Amygdala (tissue), 56 donors: ENCODE measurements around the gene MBD3.
"Not testable (repeated sequence)": the region's sequence is repeated elsewhere in the genome, so short reads cannot be mapped to it uniquely, and the experiment has no call there.

Experiments used
- DNase-seq, 56 donors: peaks; one replicate each; lab custom pipeline; 2025; lab: John Stamatoyannopoulos, UW

Gene MBD3

DNA sequence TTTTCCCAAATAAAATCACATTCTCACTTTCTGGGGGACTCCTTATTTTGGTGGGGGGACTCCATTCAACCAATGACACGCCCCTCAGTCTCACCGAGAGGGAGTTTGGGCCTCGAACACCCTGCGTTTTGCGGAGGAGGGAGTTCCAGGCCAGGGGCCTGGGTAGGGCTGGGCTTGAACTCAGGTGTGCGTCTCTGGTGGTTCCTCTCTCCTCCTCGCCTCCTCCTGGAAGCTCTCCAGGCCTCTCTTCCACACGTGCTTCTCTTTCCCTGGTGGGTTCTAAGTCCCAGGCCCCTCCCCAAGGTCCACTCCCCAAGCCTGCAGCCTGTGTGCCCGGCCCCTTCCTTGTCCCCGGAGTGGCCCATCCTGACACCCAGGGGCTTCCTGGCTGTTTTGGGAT, 39.2 kb downstream of the MBD3 start:
- DNase-seq = no peak

DNA sequence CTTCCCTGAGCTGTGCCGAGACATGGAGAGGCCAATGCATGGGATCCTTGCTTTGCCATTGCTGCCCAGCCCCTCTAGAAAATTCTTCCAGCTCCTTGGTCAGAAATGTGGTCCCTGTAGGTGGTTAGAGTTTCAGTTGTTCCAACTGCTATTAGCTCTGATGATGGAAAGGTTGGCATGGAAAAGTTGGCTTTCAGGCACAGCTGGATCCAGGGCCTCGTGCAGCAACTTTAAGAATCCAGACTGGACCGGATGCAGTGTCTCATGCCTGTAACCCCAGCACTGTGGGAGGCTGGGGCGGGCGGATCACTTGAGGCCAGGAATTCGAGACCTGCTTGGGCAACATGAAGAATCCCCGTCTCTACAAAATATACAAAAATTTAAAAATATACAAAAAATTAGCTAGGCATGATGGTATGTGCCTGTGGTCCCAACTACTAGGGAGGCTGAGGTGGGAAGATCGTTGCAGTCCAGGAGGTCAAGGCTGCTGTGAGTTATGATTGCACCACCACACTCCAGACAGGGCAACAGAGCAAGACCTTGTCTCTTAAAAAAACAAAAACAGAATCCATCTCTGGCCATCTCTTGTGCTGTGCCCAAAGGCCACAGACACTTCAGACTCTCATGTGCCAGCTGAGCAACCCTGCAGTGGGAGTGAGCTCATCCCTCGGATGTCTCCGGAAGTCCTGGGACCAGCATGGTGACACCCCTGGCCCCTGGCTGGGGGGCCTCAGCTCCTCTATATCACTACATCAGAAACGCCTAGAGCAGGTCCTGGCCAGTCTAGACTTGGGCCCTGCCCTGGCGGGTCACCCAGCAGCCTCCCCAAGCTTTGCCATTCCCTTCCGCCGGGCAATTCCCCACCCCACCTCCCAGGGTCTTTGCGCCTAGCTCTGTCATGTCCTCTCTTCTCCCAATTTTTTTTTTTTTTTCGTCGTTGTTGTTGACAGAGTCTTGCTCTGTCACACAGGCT, 41.3 kb downstream of the MBD3 start:
- DNase-seq = no peak

GRCh38 chr19:1549332-1549945, 43.2 kb downstream of the MBD3 start:
- no peak for DNase-seq

DNA sequence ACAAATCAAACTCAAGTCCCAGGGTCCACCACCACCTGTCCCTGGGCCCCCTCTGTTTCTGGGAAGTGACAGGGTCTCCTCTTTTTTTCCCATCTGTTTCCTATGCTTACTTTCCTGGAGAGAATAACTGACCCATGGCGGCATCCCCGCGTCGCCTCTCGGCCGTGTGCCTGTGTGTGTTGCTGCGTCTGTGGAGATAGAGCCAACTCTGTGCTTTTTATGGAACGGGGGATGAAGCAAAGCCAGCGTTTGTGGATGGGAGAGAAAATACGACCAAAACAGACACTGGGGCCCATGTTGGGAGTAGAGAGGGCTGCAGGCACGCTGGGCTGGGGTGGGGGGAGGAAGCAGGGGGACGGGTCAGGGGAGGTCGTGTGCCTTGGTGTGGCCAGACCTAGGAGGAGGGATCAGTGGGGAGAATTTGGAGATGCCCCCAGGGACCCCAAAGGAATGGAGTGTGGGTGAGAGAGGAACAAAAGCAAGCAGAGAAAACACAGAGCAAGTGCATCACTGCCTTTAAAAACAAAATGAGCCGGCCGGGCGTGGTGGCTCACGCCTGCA, 52.2 kb downstream of the MBD3 start:
- DNase-seq = no peak

GRCh38 chr19:1539749-1540148, 52.9 kb downstream of the MBD3 start:
- not testable (repeated sequence) for DNase-seq

DNA sequence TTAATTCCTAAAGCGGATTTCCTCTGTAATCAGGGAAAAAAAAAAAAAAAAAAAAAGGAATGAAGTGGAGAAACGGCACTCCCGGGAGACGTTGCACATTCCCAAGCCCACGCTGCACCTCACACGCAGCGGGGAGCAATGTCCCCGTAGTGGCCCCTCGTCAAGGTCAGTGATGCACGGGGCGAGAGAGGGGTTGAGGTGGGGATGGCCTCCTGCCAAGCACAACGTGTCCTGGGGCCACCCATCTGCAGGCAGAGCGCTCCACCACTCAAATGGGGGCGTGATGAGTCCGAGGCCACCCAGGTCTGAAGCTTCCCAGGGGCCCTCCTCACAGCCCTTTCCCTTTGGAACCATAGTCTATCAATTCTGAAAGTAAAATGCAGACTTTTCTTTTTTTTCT, 53.7 kb downstream of the MBD3 start:
- no peak for DNase-seq

DNA sequence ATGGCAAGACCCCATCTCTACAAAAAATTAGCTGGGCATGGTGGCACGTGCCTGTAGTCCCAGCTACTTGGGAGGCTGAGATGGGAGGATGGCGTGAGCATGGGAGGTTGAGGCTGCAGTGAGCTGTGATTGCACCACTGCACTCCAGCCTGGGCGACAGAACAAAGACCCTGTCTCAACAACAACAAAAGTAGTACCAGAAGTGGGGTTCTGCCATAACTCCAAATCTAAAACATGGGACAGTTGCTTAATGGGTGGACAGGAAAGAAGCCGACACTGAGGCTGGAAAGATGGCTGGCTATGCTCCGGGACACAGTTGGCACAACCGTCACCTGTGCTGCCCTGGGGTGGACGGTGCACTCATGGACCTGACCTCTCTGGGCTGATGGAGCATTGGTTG, 57.0 kb downstream of the MBD3 start:
- DNase-seq = not testable (repeated sequence)

- no peak for DNase-seq
Observed at GRCh38 chr19:1534972-1535371, 57.7 kb downstream of the MBD3 start.

- no peak for DNase-seq
Observed at GRCh38 chr19:1533510-1534150, 59.0 kb downstream of the MBD3 start.

DNA sequence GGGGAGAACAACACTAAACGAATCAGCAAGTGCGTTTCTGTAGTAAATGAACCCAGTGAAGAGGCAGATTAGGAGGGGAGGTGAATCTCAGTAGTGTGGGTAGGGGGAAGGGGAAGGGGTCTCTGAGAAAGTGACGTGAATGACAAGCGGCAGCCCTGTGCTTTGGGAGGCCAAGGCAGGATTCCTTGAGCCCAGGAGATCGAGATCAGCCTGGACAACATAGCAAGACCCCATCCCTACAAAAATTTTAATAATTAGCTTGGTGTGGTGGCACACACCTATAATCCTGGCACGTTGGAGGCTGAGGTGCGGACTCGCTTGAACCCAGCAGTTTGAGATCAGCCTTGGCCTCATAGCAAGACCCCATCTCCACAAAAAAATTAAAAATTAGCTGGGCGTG, 60.7 kb downstream of the MBD3 start:
- no peak for DNase-seq

GRCh38 chr19:1531587-1531986, 61.1 kb downstream of the MBD3 start:
- no peak for DNase-seq

DNA sequence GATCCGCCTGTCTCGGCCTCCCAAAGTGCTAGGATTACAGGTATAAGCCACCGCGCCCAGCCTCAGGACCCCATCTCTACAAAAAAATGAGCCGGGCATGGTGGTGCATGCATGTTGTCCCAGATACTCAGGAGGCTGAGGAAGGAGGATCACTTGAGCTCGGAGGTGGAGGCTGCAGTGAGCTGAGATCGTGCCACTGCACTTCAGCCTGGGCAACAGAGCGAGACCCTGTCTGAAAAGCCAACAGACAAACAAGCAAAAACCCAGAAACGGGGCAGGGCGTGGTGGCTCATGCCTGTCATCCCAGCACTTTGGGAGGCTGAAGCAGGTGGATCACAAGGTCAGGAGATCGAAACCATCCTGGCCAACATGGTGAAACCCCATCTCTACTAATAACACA, 61.8 kb downstream of the MBD3 start:
- DNase-seq = not testable (repeated sequence)

DNA sequence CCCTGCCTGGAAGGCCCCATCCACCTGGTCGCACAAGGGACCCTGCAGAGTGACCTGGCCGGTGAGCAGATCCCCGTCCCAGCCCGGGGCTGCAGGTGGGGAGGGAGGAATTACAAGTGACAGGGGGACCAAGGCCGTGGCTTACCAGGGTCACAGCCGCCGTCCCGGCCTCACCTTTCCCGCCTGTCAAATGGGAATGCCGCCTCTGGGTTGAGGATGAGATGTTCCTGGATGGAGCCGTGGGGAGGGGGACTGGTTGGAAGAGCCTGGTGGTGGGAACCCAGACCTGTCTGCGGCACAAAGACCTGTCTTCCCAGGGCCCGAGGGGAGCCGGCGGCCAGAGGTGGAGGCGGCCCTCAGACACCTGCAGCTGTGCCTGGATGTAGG, 63.2 kb downstream of the MBD3 start:
- DNase-seq = no peak

DNA sequence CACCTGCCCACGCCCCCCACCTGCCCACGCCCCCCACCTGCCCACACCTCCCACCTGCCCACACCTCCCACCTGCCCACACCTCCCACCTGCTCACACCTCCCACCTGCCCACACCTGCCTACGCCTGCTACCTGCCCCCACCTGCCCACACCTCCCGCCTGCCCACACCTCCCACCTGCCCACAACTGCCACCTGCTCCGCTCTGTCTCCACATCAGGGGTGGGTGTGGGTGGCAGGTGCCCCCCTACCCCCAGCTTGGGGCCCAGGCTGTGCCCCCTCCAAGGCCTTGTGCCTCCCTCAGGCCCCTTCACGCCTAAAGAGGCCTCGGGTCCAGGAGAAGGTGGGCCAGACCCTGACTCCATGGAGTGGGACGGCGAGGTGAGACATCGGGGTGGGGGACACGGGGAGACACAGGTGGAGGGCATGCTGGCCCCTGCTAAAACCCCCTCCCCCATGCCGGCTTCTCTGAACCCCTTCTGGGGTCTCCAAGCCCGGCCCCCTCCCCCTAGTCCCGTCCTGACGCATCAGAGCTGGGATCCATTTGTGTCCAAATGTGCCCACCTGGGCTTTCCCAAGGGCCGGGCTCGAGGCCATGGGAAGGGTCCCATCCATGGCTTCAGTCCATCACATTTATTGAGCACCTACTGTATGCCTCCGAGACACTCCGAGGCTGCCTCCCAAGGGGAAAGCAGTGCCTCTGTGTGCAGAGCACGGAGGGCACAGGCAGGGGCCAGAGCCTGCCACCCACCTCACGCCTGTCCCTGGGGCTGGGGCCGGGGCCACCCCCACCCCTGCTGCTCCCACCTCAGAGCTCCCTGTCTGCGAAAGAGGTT, 63.9 kb downstream of the MBD3 start:
- no peak for DNase-seq

DNA sequence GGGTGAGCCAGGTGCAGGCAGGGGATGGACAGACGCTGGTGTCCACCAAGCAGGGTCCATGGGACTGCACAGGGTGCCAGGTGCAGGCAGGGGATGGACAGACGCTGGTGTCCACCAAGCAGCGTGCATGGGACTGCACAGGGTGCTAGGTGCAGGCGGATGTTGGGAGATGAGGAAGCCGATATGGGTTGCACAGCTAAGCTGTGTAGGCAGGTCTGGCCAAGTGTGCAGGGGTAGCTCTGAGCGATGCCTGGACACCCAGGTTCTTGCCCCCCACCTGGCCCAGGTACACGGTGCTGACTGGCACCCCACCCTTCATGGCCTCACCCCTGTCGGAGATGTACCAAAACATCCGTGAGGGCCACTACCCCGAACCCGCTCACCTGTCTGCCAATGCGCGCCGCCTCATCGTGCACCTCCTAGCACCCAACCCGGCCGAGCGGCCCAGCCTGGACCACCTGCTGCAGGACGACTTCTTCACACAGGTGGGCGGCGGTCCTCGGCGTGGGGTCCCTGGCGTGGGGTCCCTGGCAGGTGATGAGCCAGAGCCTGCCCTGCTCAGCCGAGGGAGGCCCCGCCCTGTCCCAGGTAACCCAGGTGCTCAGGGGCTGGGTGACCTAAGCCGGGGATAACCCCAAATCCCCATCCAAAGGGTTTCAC, 64.9 kb downstream of the MBD3 start:
- DNase-seq = no peak

GRCh38 chr19:1526979-1527649, 65.6 kb downstream of the MBD3 start:
- DNase-seq = no peak

GRCh38 chr19:1526066-1526778, 66.4 kb downstream of the MBD3 start:
- no peak for DNase-seq

- no peak for DNase-seq
Observed at GRCh38 chr19:1525343-1525742, 67.3 kb downstream of the MBD3 start.

- DNase-seq = peak in 1 of 56 donors; percentile 3
Observed at GRCh38 chr19:1524972-1525325, 67.7 kb downstream of the MBD3 start.
